ENCODE results near the gene PDE3A.

GRCh38 chr12:20366776-20367409, 1.4 kb upstream of the PDE3A start:
- TF ChIP-seq CTCF (IDR thresholded peaks at IDR 0.05) (no peak), POLR2A (IDR thresholded peaks at IDR 0.05) (no peak)
